K562 (cell line): ENCODE data around the gene TARBP2. TPM values are rescaled to one million over a fixed set of nuclear protein-coding genes. Genes with fewer than 3 reads are reported as not detected.
A peak's percentile ranks its signal among the peaks of the same experiment; 100 is the strongest.

Experiments used
- ATAC-seq: fragments of 200-7000 bp; cut with Tn5 transposase; 3 replicates; pipeline ENCODE4 v1.9.1; 2020; ENCODE audit warnings: moderate library complexity
- BruUV-seq: library from RNA; stranded (reverse); fragments of 400-500 nt; replicated peaks from 2 replicates; lab custom pipeline; 2021; lab: Mats Ljungman, UMichigan
- CTCF ChIA-PET: fragments of 300-600 bp; formaldehyde crosslinking; extraction: SDS; loops from one replicate; lab custom pipeline; 2021; ENCODE audit warnings: low intra/inter-chr PET ratio; lab: Yijun Ruan, JAX
- POLR2A ChIA-PET: fragments of 300-600, 350-650 bp; sonication (Branson Sonifier 250); formaldehyde crosslinking; extraction: SDS; loops from one replicate; lab custom pipeline; 2021; ENCODE audit warnings: antibody characterized with exemption, inconsistent platforms; lab: Yijun Ruan, JAX
- DNase-seq, 4 experiments: peaks; one replicate each; pipeline versions ENCODE4 v3.0.0 to v3.0.0-alpha.2; 2011 to 2018; ENCODE audit warnings: low spot score in 3 of 4, mixed read lengths in 3 of 4; ENCODE audit errors: extremely low read depth in 1 of 4
- FAIRE-seq: peaks from 2 replicates; lab custom pipeline; 2011; peaks lifted over from hg19 to GRCh38; lab: Jason Lieb, UNC
- H2AFZ ChIP-seq: 2 replicates; pipeline ENCODE4 v1.6.0; 2011; ENCODE audit warnings: low read depth, low read length, control low read depth, inconsistent platforms
- H3K27ac ChIP-seq: fragments of 200-600 bp; 3 replicates; pipeline ENCODE4 v1.8.0; 2011; ENCODE audit warnings: low read depth, mild to moderate bottlenecking, control low read depth, inconsistent platforms, low read length, moderate library complexity, mixed read lengths; ENCODE audit errors: extremely low read depth
- H3K27me3 ChIP-seq, 2 experiments: fragments of 300-600 bp in 1 of 2; 2 replicates in 1 of 2; 3 replicates in 1 of 2; pipeline versions ENCODE4 v1.6.0 to v1.8.0; 2011; ENCODE audit warnings: inconsistent platforms in 2 of 2, low read length in 2 of 2, mild to moderate bottlenecking in 1 of 2, mixed read lengths in 1 of 2, moderate library complexity in 1 of 2; ENCODE audit not compliant: control insufficient read depth in 2 of 2, insufficient read depth in 2 of 2
- H3K36me3 ChIP-seq: fragments of 300-600 bp; 3 replicates; pipeline ENCODE4 v1.8.0; 2011; ENCODE audit warnings: mild to moderate bottlenecking, low read length, inconsistent platforms; ENCODE audit not compliant: control insufficient read depth, insufficient read depth
- H3K4me1 ChIP-seq, 2 experiments: fragments of 200-600 bp in 1 of 2; replicated peaks in 1 of 2; 2 replicates in 1 of 2; 3 replicates in 1 of 2; pipeline versions ENCODE4 v1.5.1 to v1.8.0; 2011; ENCODE audit warnings: inconsistent platforms in 2 of 2, low read length in 2 of 2, mild to moderate bottlenecking in 1 of 2, mixed read lengths in 1 of 2, moderate library complexity in 1 of 2; ENCODE audit not compliant: control insufficient read depth in 2 of 2, insufficient read depth in 2 of 2
- H3K4me2 ChIP-seq: 2 replicates; pipeline ENCODE4 v1.6.1; 2011; ENCODE audit warnings: low read length, control low read depth, inconsistent platforms, mixed read lengths; ENCODE audit not compliant: insufficient read depth
- H3K4me3 ChIP-seq: fragments of 200-600 bp; sonication (generic), shearing (Covaris generic); 2 replicates; pipeline ENCODE4 v1.5.1; 2016; ENCODE audit warnings: control low read depth, inconsistent platforms
- H3K79me2 ChIP-seq: fragments of 200-600 bp; 3 replicates; pipeline ENCODE4 v1.8.0; 2011; ENCODE audit warnings: low read length, inconsistent platforms; ENCODE audit not compliant: control insufficient read depth, insufficient read depth
- H3K9ac ChIP-seq, 2 experiments: 2 replicates each; pipeline versions ENCODE4 v1.6.0 to v1.6.1; 2011; ENCODE audit warnings: low read depth in 2 of 2, low read length in 2 of 2, control low read depth in 1 of 2, inconsistent platforms in 1 of 2, mild to moderate bottlenecking in 1 of 2, mixed read lengths in 1 of 2; ENCODE audit not compliant: insufficient read depth in 1 of 2
- H3K9me1 ChIP-seq: one replicate; pipeline ENCODE4 v1.6.0; 2011; ENCODE audit warnings: inconsistent platforms, mild to moderate bottlenecking, low read length, moderate library complexity; ENCODE audit not compliant: control insufficient read depth, insufficient read depth
- H3K9me3 ChIP-seq: replicated peaks from 2 replicates; pipeline ENCODE4 v1.5.1; 2011; ENCODE audit warnings: low read depth, low read length, inconsistent platforms; ENCODE audit not compliant: control insufficient read depth, insufficient read depth
- H4K20me1 ChIP-seq: replicated peaks from 2 replicates; pipeline ENCODE4 v1.6.1; 2011; ENCODE audit warnings: low read length, inconsistent platforms, mixed read lengths; ENCODE audit not compliant: control insufficient read depth, insufficient read depth
- CBX8 ChIP-seq: fragments of 200-600 bp; sonication (generic); IDR thresholded peaks from 2 replicates; pipeline ENCODE4 v1.6.1; 2012; ENCODE audit warnings: borderline replicate concordance, mixed run types, low read depth, mild to moderate bottlenecking, moderate library complexity, mixed read lengths, low read length, control low read depth, inconsistent platforms; ENCODE audit not compliant: poor library complexity, severe bottlenecking; ENCODE audit errors: extremely low read depth
- GATA2 ChIP-seq: sonication (generic); formaldehyde crosslinking; IDR thresholded peaks from 2 replicates; pipeline ENCODE4 v1.4.0; 2020; ENCODE audit warnings: mild to moderate bottlenecking, missing genetic modification reagents
- KDM1A ChIP-seq, 2 experiments: fragments of 450-650 bp; IDR thresholded peaks; 2 replicates each; pipeline ENCODE4 v1.6.1; 2016; ENCODE audit warnings: mild to moderate bottlenecking in 2 of 2
- POLR2A ChIP-seq: fragments of 450-650 bp; conservative IDR thresholded peaks from 2 replicates; pipeline ENCODE4 v1.6.1; 2016
- POLR2AphosphoS5 ChIP-seq: IDR thresholded peaks from 2 replicates; pipeline ENCODE4 v1.6.1; 2011; ENCODE audit warnings: mild to moderate bottlenecking, low read depth, low read length, moderate library complexity; ENCODE audit not compliant: control insufficient read depth, insufficient read depth
- POLR2B ChIP-seq: fragments of 450-650 bp; IDR thresholded peaks from 2 replicates; pipeline ENCODE4 v1.6.1; 2018; ENCODE audit warnings: low read depth; ENCODE audit not compliant: partially characterized antibody
- WGBS: fragments of 100-300 bp; shearing (Covaris generic); methylation state at CpG from one replicate; pipeline ENCODE4 v1.1.6; 2016; ENCODE audit warnings: low coverage, mixed read lengths; ENCODE audit not compliant: insufficient coverage; ENCODE audit errors: missing lambda C conversion rate; 5-methylcytosine and 5-hydroxymethylcytosine counted together
- in situ Hi-C: fragments of 300-500 bp; cut with MboI; formaldehyde crosslinking; loops from 4 replicates; pipeline ENCODE4 v1.15.0; 2018; ENCODE audit warnings: inconsistent platforms, mixed read lengths
- intact Hi-C: fragments of 100-400 bp; cut with micrococcal nuclease; formaldehyde crosslinking; loops from 2 replicates; pipeline ENCODE4 v1.14.2; 2022
- polyA plus RNA-seq, 8 experiments: library from polyadenylated mRNA; depleted of rRNA in 4 of 8; stranded (reverse) in 5 of 8; unstranded in 3 of 8; fragments of >200 nt; fragmentation: Nextera tagmentation in 2 of 8; fragmentation: Illumina TruSeq in 1 of 8; extraction: Ambion mirVana in 2 of 8; extraction: Trizol in 1 of 8; gene quantifications; 2 replicates each; pipeline versions ENCODE4 v1.2.1 to v1.2.3, GENCODE V29; 2011 to 2014; ENCODE audit warnings: inconsistent platforms in 1 of 8, missing spikeins in 1 of 8
- total RNA-seq, 7 experiments: library from RNA; depleted of rRNA in 6 of 7; stranded (reverse); fragments of >200 nt in 6 of 7; fragmentation: Illumina TruSeq in 2 of 7; extraction: Trizol in 2 of 7; gene quantifications; 2 replicates each; pipeline versions ENCODE4 v1.2.1 to v1.2.3, GENCODE V29; 2011 to 2021; ENCODE audit warnings: low replicate concordance in 1 of 7
- TF ChIP-seq, protein P1 (sequence below), 3 experiments: IDR thresholded peaks in 2 of 3; conservative IDR thresholded peaks in 1 of 3; 2 replicates each; pipeline ENCODE4 v1.5.1; 2011 to 2012; ENCODE audit warnings: low read length in 3 of 3, mild to moderate bottlenecking in 3 of 3, control low read depth in 2 of 3, improper control_type of control experiment in 1 of 3, inconsistent platforms in 1 of 3, low read depth in 1 of 3, mixed read lengths in 1 of 3, moderate library complexity in 1 of 3; ENCODE audit not compliant: insufficient read depth in 2 of 3

TARBP2 gene
- total and polyA plus RNA-seq, 9 of the 15 experiments (the other 6 are each of a cell fraction or from before 2014, with no cell fraction given), result 5.6 to 69.0 (median 44.6) TPM

DNA sequence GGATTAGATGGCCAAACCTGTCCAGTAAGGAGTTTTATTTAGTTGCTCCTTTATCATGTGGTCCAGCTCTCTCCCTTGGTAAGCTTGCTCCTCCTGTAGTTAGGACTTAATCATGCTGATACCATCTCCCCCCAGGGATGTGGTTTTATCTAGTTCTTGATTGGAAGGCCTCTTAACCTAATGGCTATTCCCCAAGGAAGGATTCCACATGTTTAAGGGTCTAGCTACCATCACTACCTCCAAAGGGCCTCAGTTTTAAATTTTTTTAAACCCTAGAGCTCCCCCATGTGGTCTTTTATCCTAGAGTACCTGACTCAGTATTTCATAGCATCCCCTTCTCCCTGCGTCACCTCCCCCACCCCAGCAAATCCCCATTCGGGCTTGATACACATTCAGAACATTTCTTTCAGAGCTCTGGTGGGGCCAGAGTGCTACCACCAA, 24.3 kb upstream of the TARBP2 start:
- DNase-seq (peak in 3 of 4 experiments; percentile 26 to 52 (median 43)), FAIRE-seq (no peak), ATAC-seq (peak; percentile 60)
- no peak overlapping the region for H2AFZ ChIP-seq
- ChIA-PET CTCF (interaction anchor here (0.6 to 1.6 kb wide), 4 partner anchors 124 to 153 kb away, joined by 3 to 9 read pairs (median 4); no protein-coding TSS in a partner anchor), POLR2A (interaction anchor here (0.6 to 8.8 kb wide), 6 partner anchors 13 to 156 kb away, joined by 3 to 87 read pairs (median 4); partner anchors contain the start of gene TARBP2)
- intact Hi-C loops, result no loop called here
- TF ChIP-seq, protein P1, sequence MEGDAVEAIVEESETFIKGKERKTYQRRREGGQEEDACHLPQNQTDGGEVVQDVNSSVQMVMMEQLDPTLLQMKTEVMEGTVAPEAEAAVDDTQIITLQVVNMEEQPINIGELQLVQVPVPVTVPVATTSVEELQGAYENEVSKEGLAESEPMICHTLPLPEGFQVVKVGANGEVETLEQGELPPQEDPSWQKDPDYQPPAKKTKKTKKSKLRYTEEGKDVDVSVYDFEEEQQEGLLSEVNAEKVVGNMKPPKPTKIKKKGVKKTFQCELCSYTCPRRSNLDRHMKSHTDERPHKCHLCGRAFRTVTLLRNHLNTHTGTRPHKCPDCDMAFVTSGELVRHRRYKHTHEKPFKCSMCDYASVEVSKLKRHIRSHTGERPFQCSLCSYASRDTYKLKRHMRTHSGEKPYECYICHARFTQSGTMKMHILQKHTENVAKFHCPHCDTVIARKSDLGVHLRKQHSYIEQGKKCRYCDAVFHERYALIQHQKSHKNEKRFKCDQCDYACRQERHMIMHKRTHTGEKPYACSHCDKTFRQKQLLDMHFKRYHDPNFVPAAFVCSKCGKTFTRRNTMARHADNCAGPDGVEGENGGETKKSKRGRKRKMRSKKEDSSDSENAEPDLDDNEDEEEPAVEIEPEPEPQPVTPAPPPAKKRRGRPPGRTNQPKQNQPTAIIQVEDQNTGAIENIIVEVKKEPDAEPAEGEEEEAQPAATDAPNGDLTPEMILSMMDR (IDR thresholded peaks at IDR 0.05 in 2 of 3, conservative IDR thresholded peaks at IDR 0.05 in 1 of 3; ENCODE audit: insufficient read depth in 2 of 3, low read depth in 1 of 3, low read length in 3 of 3), result peak; percentile 30 to 52 (median 35); a peak in 3 of 6 replicates
- TF ChIP-seq KDM1A (IDR thresholded peaks at IDR 0.05) (no peak), POLR2A (peak; percentile 41; the same call in 1 of the 2 replicates), POLR2AphosphoS5 (peak; percentile 43), POLR2B (peak; percentile 24), CBX8 (no peak), GATA2 (CRISPR knock-in tag) (no peak)
- peaks cover 98% of the 10 kb centered on the region for H3K36me3 ChIP-seq
- H3K9me1 ChIP-seq, result no peaks in the 10 kb centered on the region
- no TSS peak for BruUV-seq
- 77% methylated on average over 2 of the region's 2 CpGs for WGBS
- no peak overlapping the region for H3K4me3 ChIP-seq
- no peaks in the 10 kb centered on the region for H3K27me3 ChIP-seq
- in situ Hi-C loops, result no loop called here
- H3K27ac ChIP-seq, result no peak overlapping the region
- H3K4me1 ChIP-seq, result peaks cover 0 to 5% of the 10 kb centered on the region in 2 experiments; a peak in 3 of 5 replicates
- peaks cover 57% of the 10 kb centered on the region for H3K79me2 ChIP-seq
- peaks cover 37% of the 10 kb centered on the region for H4K20me1 ChIP-seq
- no peak overlapping the region for H3K9ac ChIP-seq
- no peak overlapping the region for H3K4me2 ChIP-seq
- no peaks in the 10 kb centered on the region for H3K9me3 ChIP-seq
